Measurements from ENCODE around the gene TDRD3. TPM values are rescaled to one million over a fixed set of nuclear protein-coding genes. Genes with fewer than 3 reads are reported as not detected.

Gene TDRD3
- total RNA-seq, 1 donor from 2014 or later: 28.5 TPM

GRCh38 chr13:60604058-60604457 lies 207.0 kb downstream of the TDRD3 start:
- H3K9me3 Mint-ChIP-seq (ENCODE audit: low read depth): no peaks in the 10 kb centered on the region
- DNase-seq (ENCODE audit: low spot score, unreplicated experiment): no peak
- no peaks in the 10 kb centered on the region for H3K27me3 Mint-ChIP-seq
- no peak overlapping the region for H3K4me3 Mint-ChIP-seq (ENCODE audit: low read depth)
- no peak for TF ChIP-seq CTCF (IDR thresholded peaks at IDR 0.05; ENCODE audit: unreplicated experiment)
- no peak overlapping the region for H3K27ac Mint-ChIP-seq
- H3K36me3 Mint-ChIP-seq (ENCODE audit: insufficient read depth): no peaks in the 10 kb centered on the region
- no peaks in the 10 kb centered on the region for H3K4me1 Mint-ChIP-seq (ENCODE audit: low read depth)

GRCh38 chr13:60608954-60609353 lies 211.9 kb downstream of the TDRD3 start:
- Mint-ChIP-seq H3K4me3 (ENCODE audit: low read depth) (no peak overlapping the region), H3K36me3 (ENCODE audit: insufficient read depth) (no peaks in the 10 kb centered on the region), H3K27ac (no peak overlapping the region), H3K4me1 (ENCODE audit: low read depth) (no peaks in the 10 kb centered on the region), H3K27me3 (no peaks in the 10 kb centered on the region), H3K9me3 (ENCODE audit: low read depth) (no peaks in the 10 kb centered on the region)
- DNase-seq (ENCODE audit: low spot score, unreplicated experiment): no peak
- TF ChIP-seq CTCF (IDR thresholded peaks at IDR 0.05; ENCODE audit: unreplicated experiment): no peak

GRCh38 chr13:60611523-60611922 lies 214.5 kb downstream of the TDRD3 start:
- Mint-ChIP-seq H3K27ac (no peak overlapping the region), H3K36me3 (ENCODE audit: insufficient read depth) (no peaks in the 10 kb centered on the region), H3K27me3 (no peaks in the 10 kb centered on the region), H3K4me1 (ENCODE audit: low read depth) (no peaks in the 10 kb centered on the region), H3K9me3 (ENCODE audit: low read depth) (no peaks in the 10 kb centered on the region), H3K4me3 (ENCODE audit: low read depth) (no peak overlapping the region)
- no peak for TF ChIP-seq CTCF (IDR thresholded peaks at IDR 0.05; ENCODE audit: unreplicated experiment)
- DNase-seq (ENCODE audit: low spot score, unreplicated experiment): no peak

GRCh38 chr13:60612593-60612992 lies 215.6 kb downstream of the TDRD3 start:
- H3K36me3 Mint-ChIP-seq (ENCODE audit: insufficient read depth): no peaks in the 10 kb centered on the region
- H3K9me3 Mint-ChIP-seq (ENCODE audit: low read depth): no peaks in the 10 kb centered on the region
- TF ChIP-seq CTCF (IDR thresholded peaks at IDR 0.05; ENCODE audit: unreplicated experiment): no peak
- no peak overlapping the region for H3K27ac Mint-ChIP-seq
- peaks cover 1% of the 10 kb centered on the region for H3K4me1 Mint-ChIP-seq (ENCODE audit: low read depth)
- H3K27me3 Mint-ChIP-seq: no peaks in the 10 kb centered on the region
- no peak for DNase-seq (ENCODE audit: low spot score, unreplicated experiment)
- no peak overlapping the region for H3K4me3 Mint-ChIP-seq (ENCODE audit: low read depth)

GRCh38 chr13:60613080-60613479 lies 216.1 kb downstream of the TDRD3 start:
- H3K36me3 Mint-ChIP-seq (ENCODE audit: insufficient read depth): no peaks in the 10 kb centered on the region
- H3K4me1 Mint-ChIP-seq (ENCODE audit: low read depth): peaks cover 6% of the 10 kb centered on the region
- no peak for TF ChIP-seq CTCF (IDR thresholded peaks at IDR 0.05; ENCODE audit: unreplicated experiment)
- no peaks in the 10 kb centered on the region for H3K9me3 Mint-ChIP-seq (ENCODE audit: low read depth)
- DNase-seq (ENCODE audit: low spot score, unreplicated experiment): no peak
- H3K27ac Mint-ChIP-seq: no peak overlapping the region
- no peak overlapping the region for H3K4me3 Mint-ChIP-seq (ENCODE audit: low read depth)
- H3K27me3 Mint-ChIP-seq: no peaks in the 10 kb centered on the region
